ENCODE measurements around the gene WNT3A.

The WNT3A gene

DNA sequence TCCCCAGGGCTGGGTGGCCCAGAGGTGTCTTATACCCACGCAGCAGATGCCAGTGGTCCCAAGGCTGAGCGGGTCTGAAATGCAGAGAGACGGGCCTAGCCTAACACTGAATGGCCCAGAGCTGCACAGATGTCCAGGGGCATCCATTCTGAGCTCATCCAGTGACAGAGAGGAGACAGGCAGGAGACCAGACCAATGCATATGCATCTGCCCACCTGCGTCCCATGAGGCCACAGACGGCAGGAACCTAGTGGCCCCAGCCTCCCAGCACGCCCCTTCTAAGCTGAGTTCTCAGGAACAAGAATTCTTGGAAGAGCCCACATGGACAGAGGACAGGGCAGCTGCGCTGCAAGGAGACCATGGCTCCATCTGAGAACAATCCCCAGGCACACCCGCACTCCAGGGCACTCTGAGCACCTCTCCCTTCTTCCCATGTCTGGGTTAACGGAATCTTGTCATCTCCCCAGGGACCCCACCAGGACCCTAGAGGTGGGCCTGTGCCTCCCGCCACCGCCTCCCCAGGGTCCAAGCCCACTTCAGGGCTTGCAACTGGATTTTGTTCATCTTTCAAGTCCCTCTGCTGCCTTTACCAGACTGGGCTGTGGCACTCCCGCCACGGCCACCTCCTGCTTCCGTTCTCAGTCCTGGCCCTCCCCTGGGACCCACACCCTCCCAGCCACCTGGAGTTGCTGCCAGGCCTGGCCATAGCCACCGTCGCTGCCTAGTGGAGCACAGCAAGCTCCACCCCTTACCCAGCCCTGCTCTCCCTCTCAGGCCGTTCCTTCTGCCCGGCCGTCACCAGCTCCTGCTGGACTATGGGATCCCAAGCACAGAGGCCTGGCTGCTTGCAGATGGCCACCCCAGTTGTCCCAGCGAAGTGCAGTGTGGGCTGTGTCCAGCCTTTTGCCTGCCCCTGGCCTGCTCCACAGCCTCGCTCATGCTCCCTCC is 3.3 kb downstream of the WNT3A start:
- no peak overlapping the region for H3K27ac ChIP-seq (replicated peaks)
- peaks cover 50% of the 10 kb centered on the region for H3K27me3 ChIP-seq (ENCODE audit: insufficient read depth, poor library complexity, severe bottlenecking)
- no peak overlapping the region for H3K4me3 ChIP-seq (replicated peaks; ENCODE audit: insufficient read depth, low read length)
- TF ChIP-seq SPI1 (IDR thresholded peaks at IDR 0.05; ENCODE audit: borderline replicate concordance, low read depth) (no peak), POLR2AphosphoS5 (IDR thresholded peaks at IDR 0.05; ENCODE audit: low read depth) (no peak), GABPA (IDR thresholded peaks at IDR 0.05; ENCODE audit: low read depth) (no peak), CTCF (IDR thresholded peaks at IDR 0.05; ENCODE audit: insufficient read depth, low read length) (no peak), REST (IDR thresholded peaks at IDR 0.05; ENCODE audit: insufficient replicate concordance, low read depth) (no peak)
- DNase-seq (ENCODE audit: low read depth in 1 of 2, low spot score in 1 of 2) = no peak

DNA sequence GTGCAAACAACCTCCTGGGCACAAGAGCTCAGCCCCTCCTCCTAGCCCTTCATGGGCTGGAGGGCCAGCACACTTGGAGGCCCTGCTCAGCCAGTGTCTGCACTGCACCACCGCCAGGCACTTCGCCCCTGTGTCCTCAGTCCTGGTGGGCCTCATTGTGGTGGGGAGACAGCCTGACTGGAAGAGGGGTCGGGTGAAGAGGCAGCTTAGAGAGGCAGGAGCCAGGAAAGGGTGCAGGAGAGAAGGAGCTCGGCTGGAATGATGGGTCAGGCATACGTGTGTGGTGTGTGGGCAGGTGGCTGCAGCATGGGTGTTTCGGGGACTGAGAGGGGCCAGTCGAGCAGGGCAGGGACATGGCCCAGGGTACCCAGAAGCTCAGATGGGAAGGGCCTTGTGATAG is 4.1 kb downstream of the WNT3A start:
- Histone ChIP-seq H3K27ac (replicated peaks) (no peak overlapping the region), H3K4me3 (replicated peaks; ENCODE audit: insufficient read depth, low read length) (no peak overlapping the region), H3K27me3 (ENCODE audit: insufficient read depth, poor library complexity, severe bottlenecking) (peaks cover 42% of the 10 kb centered on the region)
- DNase-seq (ENCODE audit: low read depth in 1 of 2, low spot score in 1 of 2) = no peak
- no peak for TF ChIP-seq REST (IDR thresholded peaks at IDR 0.05; ENCODE audit: insufficient replicate concordance, low read depth)

DNA sequence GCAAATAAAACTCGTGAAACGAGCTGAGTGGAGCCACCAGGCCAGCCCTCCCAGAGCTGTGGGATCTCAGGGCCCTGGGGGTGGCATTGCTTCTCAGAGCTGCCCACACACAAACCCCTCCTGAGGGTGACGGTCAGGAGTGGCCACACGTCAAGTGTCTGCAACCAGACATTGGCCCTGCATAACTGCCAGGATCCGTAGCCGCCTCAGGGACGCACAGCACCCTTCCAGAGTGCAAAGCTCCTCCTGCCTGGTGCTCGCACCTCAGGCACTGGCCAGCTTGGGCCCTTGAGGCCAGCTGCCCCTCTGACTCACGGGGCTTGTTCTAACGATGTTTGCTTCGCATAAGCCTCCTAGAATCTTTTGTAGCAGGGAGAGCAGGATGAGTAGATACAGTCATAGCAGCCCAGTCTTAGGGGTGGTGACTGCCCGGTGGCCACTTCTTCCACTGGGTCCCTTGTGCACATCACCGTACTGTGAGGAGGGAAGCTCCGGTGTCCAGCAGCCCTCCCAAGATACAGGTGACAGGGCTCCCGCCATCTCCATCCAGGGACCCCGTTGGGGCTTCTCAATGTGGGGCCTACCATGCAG is 5.0 kb downstream of the WNT3A start:
- H3K27ac ChIP-seq (replicated peaks) = no peak overlapping the region
- TF ChIP-seq CTCF (IDR thresholded peaks at IDR 0.05; ENCODE audit: insufficient read depth, low read length) (no peak), SPI1 (IDR thresholded peaks at IDR 0.05; ENCODE audit: borderline replicate concordance, low read depth) (no peak), POLR2AphosphoS5 (IDR thresholded peaks at IDR 0.05; ENCODE audit: low read depth) (no peak), GABPA (IDR thresholded peaks at IDR 0.05; ENCODE audit: low read depth) (no peak), REST (IDR thresholded peaks at IDR 0.05; ENCODE audit: insufficient replicate concordance, low read depth) (no peak)
- H3K27me3 ChIP-seq (ENCODE audit: insufficient read depth, poor library complexity, severe bottlenecking) = peaks cover 37% of the 10 kb centered on the region
- DNase-seq (ENCODE audit: low read depth in 1 of 2, low spot score in 1 of 2) = no peak
- H3K4me3 ChIP-seq (replicated peaks; ENCODE audit: insufficient read depth, low read length) = no peak overlapping the region

Data from HL-60 (cell line).